Activated CD8-positive, alpha-beta T cell treated with anti-CD3 and anti-CD28 coated beads for 36 hours (primary cell): ENCODE results near the gene CEBPE. TPM values are rescaled to one million over a fixed set of nuclear protein-coding genes. Genes with fewer than 3 reads are reported as not detected.
A peak's percentile ranks its signal among the peaks of the same experiment; 100 is the strongest.

Experiments
- ATAC-seq: fragments of 200-7000 bp; cut with Tn5 transposase; one replicate; pipeline ENCODE4 v1.10.0; 2021; ENCODE audit warnings: mild to moderate bottlenecking, moderate library complexity
- CTCF ChIA-PET: fragments of 350-600 bp; sonication (Branson Sonifier 250); formaldehyde crosslinking; loops from one replicate; lab custom pipeline; 2021; ENCODE audit warnings: antibody characterized with exemption; lab: Charles Lee
- POLR2A ChIA-PET: fragments of 350-600 bp; sonication (Branson Sonifier 250); formaldehyde crosslinking; loops from one replicate; lab custom pipeline; 2021; ENCODE audit warnings: antibody characterized with exemption; lab: Charles Lee
- DNase-seq: peaks from one replicate; pipeline ENCODE4 v3.0.0-alpha.2; 2020
- H3K27ac Mint-ChIP-seq: one replicate; pipeline ENCODE4 v1.8.0; 2021; ENCODE audit warnings: mild to moderate bottlenecking, mixed read lengths
- H3K27me3 Mint-ChIP-seq: one replicate; pipeline ENCODE4 v1.8.0; 2021; ENCODE audit warnings: mixed read lengths
- H3K36me3 Mint-ChIP-seq: one replicate; pipeline ENCODE4 v1.8.0; 2021; ENCODE audit warnings: low read depth, mixed read lengths
- H3K4me1 Mint-ChIP-seq: one replicate; pipeline ENCODE4 v1.8.0; 2021; ENCODE audit warnings: low read depth, mixed read lengths
- H3K4me3 Mint-ChIP-seq: one replicate; pipeline ENCODE4 v1.8.0; 2021; ENCODE audit warnings: mild to moderate bottlenecking, moderate library complexity, mixed read lengths
- H3K9me3 Mint-ChIP-seq: one replicate; pipeline ENCODE4 v1.8.0; 2021; ENCODE audit warnings: mixed read lengths
- CTCF ChIP-seq: fragments of 200-600 bp; IDR thresholded peaks from one replicate; pipeline ENCODE4 v1.8.0; 2022; ENCODE audit warnings: antibody characterized with exemption, mild to moderate bottlenecking
- intact Hi-C: fragments of 100-400 bp; cut with micrococcal nuclease; formaldehyde crosslinking; loops from one replicate; pipeline ENCODE4 v1.10.0; 2022
- total RNA-seq, 2 experiments: library from RNA; stranded (reverse); gene quantifications; one replicate each; pipeline ENCODE4 v1.2.3, GENCODE V29; 2021

CEBPE gene
- total RNA-seq, result under 1 TPM; 0.27 to 0.34 TPM

GRCh38 chr14:23118506-23119362, at the start of gene CEBPE:
Gene CEBPE, minus strand, starts transcription at chr14:23119255. Its CDS starts 164 bp downstream, at chr14:23119091.
- DNase-seq, result no peak
- H3K4me1 Mint-ChIP-seq, result peaks cover 48% of the 10 kb centered on the region
- no peak for TF ChIP-seq CTCF
- peak within 1 kb of the TSS; percentile 24 for H3K4me3 Mint-ChIP-seq
- ChIA-PET POLR2A (interaction anchor here (0.5 to 1.8 kb wide), 2 partner anchors 24 to 174 kb away, joined by 5 to 9 read pairs; partner anchors contain the start of genes ACIN1 and C14orf119), CTCF (interaction anchor here (1.0 to 13.3 kb wide), 8 partner anchors 12 to 132 kb away, joined by 3 to 290 read pairs (median 6); partner anchors contain the start of gene SLC7A8)
- intact Hi-C loops, result no loop called here
- H3K9me3 Mint-ChIP-seq, result no peaks in the 10 kb centered on the region
- no peaks in the 10 kb centered on the region for H3K36me3 Mint-ChIP-seq
- H3K27me3 Mint-ChIP-seq, result no peaks in the 10 kb centered on the region
- ATAC-seq, result no peak
- H3K27ac Mint-ChIP-seq, result peak within 1 kb of the TSS; percentile 84

DNA sequence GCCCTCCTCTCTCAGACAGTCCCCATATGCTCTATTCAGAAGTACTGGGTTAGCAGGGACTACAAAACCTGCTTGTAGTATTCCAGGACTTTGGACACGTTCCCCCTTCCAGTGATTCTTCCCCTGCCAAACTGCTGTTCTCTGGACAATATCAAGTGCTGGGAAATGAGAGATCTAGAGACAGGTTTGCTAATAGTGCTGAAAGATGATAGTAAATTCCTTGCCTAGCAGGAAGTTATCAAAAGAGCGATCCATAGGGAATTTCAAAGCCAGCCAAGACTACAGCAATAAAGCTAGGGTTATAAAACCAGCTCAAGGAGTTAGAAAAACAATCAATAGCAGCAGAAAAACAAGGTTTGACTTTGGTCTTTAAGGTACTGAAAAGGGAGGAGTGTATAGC, 49.2 kb upstream of the CEBPE start:
- no peak for TF ChIP-seq CTCF
- intact Hi-C loops, result no loop called here
- peaks cover 16% of the 10 kb centered on the region for H3K4me1 Mint-ChIP-seq
- no peak for DNase-seq
- ATAC-seq, result no peak
- no peaks in the 10 kb centered on the region for H3K9me3 Mint-ChIP-seq
- H3K4me3 Mint-ChIP-seq, result no peak overlapping the region
- H3K27me3 Mint-ChIP-seq, result no peaks in the 10 kb centered on the region
- H3K27ac Mint-ChIP-seq, result no peak overlapping the region
- no peaks in the 10 kb centered on the region for H3K36me3 Mint-ChIP-seq
- ChIA-PET CTCF (interaction anchor here (1.1 to 2.6 kb wide), 3 partner anchors 18 to 48 kb away, joined by 3 to 13 read pairs (median 5); no protein-coding TSS in a partner anchor), POLR2A (interaction anchor here (1.3 kb wide), 1 partner anchor 14 kb away, joined by 3 read pairs; no protein-coding TSS in a partner anchor)

DNA sequence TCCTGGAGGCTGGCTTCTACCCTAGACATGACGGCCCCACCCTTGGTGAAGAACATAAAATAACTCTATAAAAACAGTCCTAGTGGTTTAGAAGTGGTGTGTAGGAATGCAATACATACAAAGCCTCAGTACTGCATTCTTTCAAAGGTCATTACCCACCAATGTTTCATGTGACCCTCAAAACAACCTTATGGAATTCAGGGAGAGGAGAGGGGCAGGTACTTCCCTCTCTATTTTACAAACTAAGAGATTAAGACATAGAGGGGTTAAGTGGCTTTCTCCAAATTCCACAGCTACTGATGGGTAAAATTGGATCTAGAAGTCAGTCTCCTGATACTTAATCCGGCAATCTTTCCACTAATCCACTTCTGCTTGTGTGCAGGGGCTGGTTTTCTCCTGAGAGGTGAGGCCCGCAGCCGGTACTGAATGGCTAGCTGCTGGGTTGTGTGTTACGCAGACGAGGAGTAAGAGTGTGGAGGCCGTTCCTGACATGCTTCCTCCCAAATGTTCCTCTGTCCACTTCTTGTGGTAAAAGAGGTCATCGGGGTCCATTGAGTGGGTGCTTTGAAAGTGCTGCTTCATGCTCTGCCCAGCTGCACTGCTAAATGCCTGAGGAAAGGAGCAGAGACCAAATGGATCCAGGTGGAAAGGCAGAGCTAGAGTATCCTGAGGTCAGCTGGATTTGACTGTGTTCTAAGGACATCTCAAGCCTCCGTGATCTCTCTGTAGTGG, 48.2 kb upstream of the CEBPE start:
- intact Hi-C loops, result no loop called here
- DNase-seq, result no peak
- Mint-ChIP-seq H3K36me3 (no peaks in the 10 kb centered on the region), H3K27ac (no peak overlapping the region), H3K27me3 (no peaks in the 10 kb centered on the region), H3K4me1 (peaks cover 18% of the 10 kb centered on the region), H3K4me3 (no peak overlapping the region), H3K9me3 (no peaks in the 10 kb centered on the region)
- POLR2A ChIA-PET, result no interaction called here
- no peak for TF ChIP-seq CTCF
- no peak for ATAC-seq
- CTCF ChIA-PET, result no interaction called here

DNA sequence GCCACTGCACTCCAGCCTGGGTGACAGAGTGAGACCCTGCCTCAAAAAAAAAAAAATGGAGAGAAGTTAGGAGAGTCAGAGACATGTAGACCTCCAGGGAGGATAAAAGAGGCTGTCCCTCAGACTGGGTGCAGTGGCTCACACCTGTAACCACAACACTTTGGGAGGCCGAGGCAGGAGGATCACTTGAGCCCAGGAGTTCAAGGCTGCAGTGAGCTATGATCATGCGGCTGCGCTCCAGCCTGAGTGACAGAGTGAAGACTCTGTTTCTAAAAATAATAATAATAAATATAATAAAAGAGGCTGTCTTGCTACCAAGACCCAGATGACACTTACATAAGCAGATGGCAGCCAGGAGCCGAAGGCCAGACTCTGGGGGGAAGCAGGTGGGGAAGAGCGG, 45.9 kb upstream of the CEBPE start:
- Mint-ChIP-seq H3K27ac (no peak overlapping the region), H3K27me3 (no peaks in the 10 kb centered on the region), H3K4me3 (no peak overlapping the region), H3K4me1 (peaks cover 16% of the 10 kb centered on the region), H3K36me3 (no peaks in the 10 kb centered on the region), H3K9me3 (no peaks in the 10 kb centered on the region)
- ChIA-PET CTCF (interaction anchor here (0.6 to 1.1 kb wide), 2 partner anchors 42 to 44 kb away, joined by 3 read pairs; no protein-coding TSS in a partner anchor), POLR2A (no interaction called here)
- no peak for TF ChIP-seq CTCF
- DNase-seq (no peak), ATAC-seq (no peak)
- intact Hi-C loops, result no loop called here
